BE2C (cell line): ENCODE measurements around the gene TSPYL1.

Experiments used
- DNase-seq: peaks from one replicate; pipeline ENCODE4 v3.0.0-alpha.2; 2020
- H3K27me3 ChIP-seq: fragments of 250-450 bp; sonication (Bioruptor Pico); 2 replicates; pipeline ENCODE4 v1.5.1; 2020; ENCODE audit warnings: mild to moderate bottlenecking
- H3K36me3 ChIP-seq: fragments of 250-450 bp; sonication (Bioruptor Pico); 2 replicates; pipeline ENCODE4 v1.5.1; 2020; ENCODE audit warnings: mild to moderate bottlenecking
- H3K4me1 ChIP-seq: fragments of 250-450 bp; sonication (Bioruptor Pico); 2 replicates; pipeline ENCODE4 v1.5.1; 2020
- H3K4me3 ChIP-seq: 2 replicates; pipeline ENCODE4 v1.5.1; 2011; ENCODE audit warnings: low read depth, low read length
- H3K9me3 ChIP-seq: fragments of 250-450 bp; sonication (Bioruptor Pico); 2 replicates; pipeline ENCODE4 v1.5.1; 2020
- CTCF ChIP-seq: IDR thresholded peaks from 2 replicates; pipeline ENCODE4 v1.5.1; 2012; ENCODE audit warnings: mild to moderate bottlenecking, low read depth, low read length

TSPYL1 gene

GRCh38 chr6:116253188-116253504 is 26.6 kb downstream of the TSPYL1 start:
- H3K4me1 ChIP-seq: peaks cover 13% of the 10 kb centered on the region
- TF ChIP-seq CTCF: no peak
- H3K27me3 ChIP-seq: no peaks in the 10 kb centered on the region
- peak overlapping the region; percentile 98 for H3K4me3 ChIP-seq
- H3K36me3 ChIP-seq: peaks cover 7% of the 10 kb centered on the region
- H3K9me3 ChIP-seq: no peaks in the 10 kb centered on the region
- DNase-seq: no peak

DNA sequence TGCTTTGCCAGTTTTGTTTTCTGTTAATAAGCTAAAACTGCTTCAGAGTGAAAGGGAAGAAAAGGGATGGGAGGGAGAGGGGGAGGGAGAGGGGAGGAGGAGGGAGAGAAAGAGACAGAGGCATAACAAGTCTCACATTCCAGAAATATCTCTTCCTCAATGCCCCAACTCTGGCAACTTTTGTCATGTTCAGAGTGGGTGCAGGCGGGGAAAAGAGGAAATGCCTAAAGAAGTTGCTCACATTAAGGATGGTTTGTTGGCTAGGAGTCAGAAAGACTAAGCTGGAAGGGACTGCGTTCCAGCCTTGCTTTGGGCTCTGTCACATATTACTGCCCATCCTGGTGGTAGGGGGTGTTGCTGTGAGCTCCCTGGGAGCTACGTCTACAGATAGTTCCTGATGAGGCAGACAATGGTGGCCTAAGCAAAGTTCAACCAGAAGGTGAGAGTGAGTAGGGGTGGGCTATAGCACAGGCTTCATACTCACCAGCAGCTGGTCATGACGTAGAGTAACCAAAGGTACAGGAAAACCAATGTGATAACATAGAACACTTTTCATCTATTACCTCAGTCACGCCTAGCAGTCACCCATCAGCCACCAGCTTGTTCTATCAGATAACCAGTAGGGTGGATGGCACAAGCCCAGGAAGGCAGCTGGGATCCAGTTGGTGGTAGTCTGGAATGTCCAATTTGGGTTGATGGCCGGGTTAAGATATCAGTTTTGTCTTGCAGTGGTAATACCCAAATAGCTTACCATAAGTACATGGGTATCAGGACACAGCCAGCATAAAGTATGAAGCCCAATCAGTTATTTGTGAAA is 28.0 kb downstream of the TSPYL1 start:
- H3K4me1 ChIP-seq: peaks cover 13% of the 10 kb centered on the region
- H3K27me3 ChIP-seq: no peaks in the 10 kb centered on the region
- H3K4me3 ChIP-seq: peak overlapping the region; percentile 98
- no peak for TF ChIP-seq CTCF
- H3K36me3 ChIP-seq: peaks cover 7% of the 10 kb centered on the region
- no peaks in the 10 kb centered on the region for H3K9me3 ChIP-seq
- DNase-seq: no peak

DNA sequence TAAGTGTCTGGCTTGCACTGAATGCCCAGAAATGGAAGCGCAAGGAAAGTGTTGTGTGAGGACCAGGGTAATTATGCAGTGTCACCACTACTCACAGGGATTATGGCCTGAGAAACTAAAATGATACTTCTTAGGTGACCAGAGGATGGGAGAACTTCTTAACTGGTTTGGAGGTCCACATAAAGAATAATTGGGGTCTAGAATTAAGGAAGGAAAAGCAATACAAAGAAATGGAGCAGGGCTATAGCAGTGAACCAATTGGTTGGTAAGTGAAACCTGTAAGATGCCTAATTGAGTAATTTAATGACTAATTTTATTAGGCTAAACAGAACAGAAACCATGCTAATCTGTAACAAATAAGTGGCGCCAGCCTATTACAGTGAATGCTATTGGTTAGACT is 31.2 kb downstream of the TSPYL1 start:
- Histone ChIP-seq H3K9me3 (no peaks in the 10 kb centered on the region), H3K27me3 (no peaks in the 10 kb centered on the region), H3K36me3 (peaks cover 7% of the 10 kb centered on the region), H3K4me3 (no peak overlapping the region), H3K4me1 (peaks cover 23% of the 10 kb centered on the region)
- no peak for TF ChIP-seq CTCF
- no peak for DNase-seq

GRCh38 chr6:116247285-116247684 is 32.4 kb downstream of the TSPYL1 start:
- Histone ChIP-seq H3K4me3 (no peak overlapping the region), H3K9me3 (no peaks in the 10 kb centered on the region), H3K27me3 (no peaks in the 10 kb centered on the region), H3K4me1 (peaks cover 22% of the 10 kb centered on the region), H3K36me3 (peaks cover 7% of the 10 kb centered on the region)
- no peak for TF ChIP-seq CTCF
- DNase-seq: no peak

- no peak for TF ChIP-seq CTCF
- no peaks in the 10 kb centered on the region for H3K27me3 ChIP-seq
- no peak for DNase-seq
Observed at GRCh38 chr6:116246089-116246488, 33.6 kb downstream of the TSPYL1 start.

DNA sequence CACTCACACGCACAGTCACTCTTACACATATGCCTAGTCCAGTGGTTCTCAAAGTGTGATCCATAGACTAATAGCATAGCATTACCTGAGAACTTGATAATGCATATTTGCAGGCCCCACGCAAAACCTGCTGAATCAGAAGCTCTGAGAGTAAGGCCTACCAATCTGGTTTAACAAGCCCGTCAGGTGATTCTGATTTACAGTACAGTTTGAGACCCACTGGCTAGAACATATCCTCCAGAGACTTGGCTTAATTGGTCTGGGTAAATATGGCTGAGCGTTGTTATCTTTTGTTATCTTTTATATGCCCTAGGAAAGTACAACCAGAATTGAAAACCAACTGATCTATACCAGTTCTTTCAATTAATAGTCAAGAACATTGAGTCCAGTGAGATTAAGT is 35.4 kb downstream of the TSPYL1 start:
- H3K27me3 ChIP-seq: no peaks in the 10 kb centered on the region
- H3K36me3 ChIP-seq: no peaks in the 10 kb centered on the region
- H3K9me3 ChIP-seq: no peaks in the 10 kb centered on the region
- H3K4me3 ChIP-seq: no peak overlapping the region
- H3K4me1 ChIP-seq: peaks cover 15% of the 10 kb centered on the region
- no peak for TF ChIP-seq CTCF
- DNase-seq: peak; percentile 25

More at GRCh38 chr6:116246089-116246488, 33.6 kb downstream of the TSPYL1 start:
- no peaks in the 10 kb centered on the region for H3K9me3 ChIP-seq
- no peaks in the 10 kb centered on the region; the same call in 1 of the 2 replicates for H3K36me3 ChIP-seq
- no peak overlapping the region for H3K4me3 ChIP-seq
- H3K4me1 ChIP-seq: peaks cover 15% of the 10 kb centered on the region
